Neural crest cell (in vitro differentiated cells): ENCODE measurements around the gene PKP4. TPM values are rescaled to one million over a fixed set of nuclear protein-coding genes. Genes with fewer than 3 reads are reported as not detected.
"Not testable (repeated sequence)": the region's sequence is repeated elsewhere in the genome, so short reads cannot be mapped to it uniquely, and the experiment has no call there.

ENCODE experiments used
- DNase-seq: peaks from one replicate; pipeline ENCODE4 v3.0.0; 2021; ENCODE audit warnings: low read depth, mixed read lengths, low spot score
- H3K27ac Mint-ChIP-seq: one replicate; pipeline ENCODE4 v1.8.0; 2021; ENCODE audit warnings: mild to moderate bottlenecking, mixed read lengths; ENCODE audit not compliant: unreplicated experiment
- H3K27me3 Mint-ChIP-seq: 2 replicates; pipeline ENCODE4 v1.8.0; 2021; ENCODE audit warnings: low read depth, mild to moderate bottlenecking, mixed read lengths
- H3K36me3 Mint-ChIP-seq: 2 replicates; pipeline ENCODE4 v1.8.0; 2021; ENCODE audit warnings: low read depth, mild to moderate bottlenecking, mixed read lengths
- H3K4me1 Mint-ChIP-seq: 2 replicates; pipeline ENCODE4 v1.8.0; 2021; ENCODE audit warnings: mixed read lengths
- H3K4me3 Mint-ChIP-seq: one replicate; pipeline ENCODE4 v1.8.0; 2021; ENCODE audit warnings: mild to moderate bottlenecking, mixed read lengths
- H3K9me3 Mint-ChIP-seq: 2 replicates; pipeline ENCODE4 v1.8.0; 2021; ENCODE audit warnings: mixed read lengths
- total RNA-seq: library from RNA; stranded (reverse); gene quantifications from 2 replicates; pipeline ENCODE4 v1.2.1, GENCODE V29; 2021
- TF ChIP-seq, protein P1 (sequence below): fragments of 200-600 bp; sonication (generic); conservative IDR thresholded peaks from 2 replicates; pipeline ENCODE4 v1.5.0; 2021; ENCODE audit warnings: antibody characterized with exemption, mild to moderate bottlenecking

The PKP4 gene
- total RNA-seq, 1 donor from 2014 or later = 52.7 TPM

DNA sequence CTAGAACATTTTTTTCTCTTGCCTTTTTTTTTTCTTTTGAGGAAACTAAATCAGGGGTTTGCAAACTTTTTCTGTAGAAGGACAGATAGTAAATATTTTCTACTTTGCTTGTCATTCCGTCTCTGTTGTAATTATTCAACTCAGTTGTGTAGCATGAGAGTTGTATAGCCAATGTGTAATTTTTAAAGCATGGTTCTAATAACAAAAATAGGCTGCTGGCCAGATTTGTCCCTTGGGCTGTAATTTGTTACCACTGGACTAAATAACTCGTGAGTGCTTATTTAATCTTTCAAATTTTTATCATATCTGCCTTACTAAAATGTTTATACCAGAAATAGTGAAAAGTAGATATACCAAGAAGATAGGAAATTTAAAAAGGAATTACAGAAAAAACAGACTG is 43.2 kb upstream of the PKP4 start:
- DNase-seq = no peak
- Mint-ChIP-seq H3K9me3 (peaks cover 10% of the 10 kb centered on the region), H3K36me3 (no peaks in the 10 kb centered on the region), H3K27ac (no peak overlapping the region), H3K4me1 (no peaks in the 10 kb centered on the region), H3K27me3 (no peaks in the 10 kb centered on the region), H3K4me3 (no peak overlapping the region)
- TF ChIP-seq, protein P1, sequence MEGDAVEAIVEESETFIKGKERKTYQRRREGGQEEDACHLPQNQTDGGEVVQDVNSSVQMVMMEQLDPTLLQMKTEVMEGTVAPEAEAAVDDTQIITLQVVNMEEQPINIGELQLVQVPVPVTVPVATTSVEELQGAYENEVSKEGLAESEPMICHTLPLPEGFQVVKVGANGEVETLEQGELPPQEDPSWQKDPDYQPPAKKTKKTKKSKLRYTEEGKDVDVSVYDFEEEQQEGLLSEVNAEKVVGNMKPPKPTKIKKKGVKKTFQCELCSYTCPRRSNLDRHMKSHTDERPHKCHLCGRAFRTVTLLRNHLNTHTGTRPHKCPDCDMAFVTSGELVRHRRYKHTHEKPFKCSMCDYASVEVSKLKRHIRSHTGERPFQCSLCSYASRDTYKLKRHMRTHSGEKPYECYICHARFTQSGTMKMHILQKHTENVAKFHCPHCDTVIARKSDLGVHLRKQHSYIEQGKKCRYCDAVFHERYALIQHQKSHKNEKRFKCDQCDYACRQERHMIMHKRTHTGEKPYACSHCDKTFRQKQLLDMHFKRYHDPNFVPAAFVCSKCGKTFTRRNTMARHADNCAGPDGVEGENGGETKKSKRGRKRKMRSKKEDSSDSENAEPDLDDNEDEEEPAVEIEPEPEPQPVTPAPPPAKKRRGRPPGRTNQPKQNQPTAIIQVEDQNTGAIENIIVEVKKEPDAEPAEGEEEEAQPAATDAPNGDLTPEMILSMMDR = no peak

DNA sequence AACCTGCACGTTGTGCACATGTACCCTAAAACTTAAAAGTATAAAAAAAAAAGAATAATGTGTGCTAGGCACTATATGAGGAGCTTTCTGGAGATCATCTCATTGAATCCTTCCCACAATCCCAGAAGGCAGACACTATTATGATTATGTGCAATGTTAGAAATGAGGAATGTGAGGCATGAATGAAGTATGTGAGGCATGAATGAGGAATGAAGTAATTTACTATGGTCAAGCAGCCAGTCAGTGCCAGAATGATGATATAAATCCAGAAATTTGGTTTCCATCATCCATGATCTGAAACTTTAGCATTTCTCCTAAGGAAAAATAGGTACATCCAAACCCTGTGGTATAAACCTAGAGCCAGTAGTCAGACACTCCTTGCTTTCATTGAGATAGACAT is 42.2 kb upstream of the PKP4 start:
- Mint-ChIP-seq H3K4me1 (no peaks in the 10 kb centered on the region), H3K27me3 (no peaks in the 10 kb centered on the region), H3K9me3 (peaks cover 8% of the 10 kb centered on the region), H3K27ac (no peak overlapping the region), H3K4me3 (no peak overlapping the region), H3K36me3 (no peaks in the 10 kb centered on the region)
- TF ChIP-seq, protein P1 = no peak
- DNase-seq = no peak

DNA sequence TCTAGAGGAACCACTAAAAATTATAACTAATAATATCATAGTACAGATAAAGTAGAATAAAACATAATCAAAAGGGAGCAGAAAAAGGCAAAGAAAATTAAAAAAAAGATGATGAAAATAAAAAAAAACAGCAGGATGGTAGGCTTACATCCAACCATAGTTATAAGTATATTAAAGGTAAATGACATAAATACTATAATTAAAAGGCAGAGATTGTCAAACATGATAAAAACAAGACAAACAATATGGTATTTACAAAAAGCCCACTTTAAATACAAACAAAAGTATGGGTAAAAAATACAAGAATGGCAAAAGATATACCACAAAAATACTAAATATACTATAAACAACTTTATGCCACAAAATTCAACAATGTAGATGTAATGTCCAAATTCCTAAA is 24.6 kb upstream of the PKP4 start:
- Mint-ChIP-seq H3K27ac (no peak overlapping the region), H3K4me3 (no peak overlapping the region)
- DNase-seq = no peak

DNA sequence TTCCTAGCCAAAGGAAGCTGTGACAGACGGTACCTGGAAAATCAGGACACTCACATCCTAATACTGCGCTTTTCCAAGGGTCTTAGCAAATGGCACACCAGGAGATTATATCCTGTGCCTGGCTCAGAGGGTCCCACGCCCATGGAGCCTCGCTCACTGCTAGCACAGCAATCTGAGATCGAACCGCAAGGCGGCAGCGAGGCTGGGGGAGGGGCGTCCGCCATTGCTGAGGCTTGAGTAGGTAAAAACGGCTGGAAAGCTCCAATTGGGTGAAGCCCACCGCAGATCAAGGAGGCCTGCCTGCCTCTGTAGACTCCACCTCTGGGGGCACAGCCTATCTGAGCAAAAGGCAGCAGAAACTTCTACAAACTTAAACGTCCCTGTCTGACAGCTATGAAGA is 23.0 kb upstream of the PKP4 start:
- H3K36me3 Mint-ChIP-seq, H3K27me3 Mint-ChIP-seq, H3K27ac Mint-ChIP-seq, H3K9me3 Mint-ChIP-seq, H3K4me3 Mint-ChIP-seq, H3K4me1 Mint-ChIP-seq, DNase-seq: not testable (repeated sequence)

More for the DNA sequence above, 24.6 kb upstream of the PKP4 start:
- Mint-ChIP-seq H3K4me1 (no peaks in the 10 kb centered on the region), H3K36me3 (peaks cover 8% of the 10 kb centered on the region), H3K27me3 (peaks cover 2% of the 10 kb centered on the region), H3K9me3 (peaks cover 8% of the 10 kb centered on the region)
- TF ChIP-seq, protein P1 = no peak

DNA sequence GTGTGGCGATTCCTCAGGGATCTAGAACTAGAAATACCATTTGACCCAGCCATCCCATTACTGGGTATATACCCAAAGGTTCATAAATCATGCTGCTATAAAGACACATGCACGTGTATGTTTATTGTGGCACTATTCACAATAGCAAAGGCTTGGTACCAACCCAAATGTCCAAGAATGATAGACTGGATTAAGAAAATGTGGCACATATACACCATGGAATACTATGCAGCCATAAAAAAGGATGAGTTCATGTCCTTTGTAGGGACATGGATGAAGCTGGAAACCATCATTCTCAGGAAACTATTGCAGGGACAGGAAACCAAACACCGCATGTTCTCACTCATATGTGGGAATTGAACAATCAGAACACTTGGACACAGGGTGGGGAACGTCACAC is 17.7 kb upstream of the PKP4 start:
- H3K27ac Mint-ChIP-seq, H3K36me3 Mint-ChIP-seq, H3K27me3 Mint-ChIP-seq, DNase-seq, H3K4me3 Mint-ChIP-seq, H3K4me1 Mint-ChIP-seq: not testable (repeated sequence)
- H3K9me3 Mint-ChIP-seq = peaks cover 12% of the 10 kb centered on the region

DNA sequence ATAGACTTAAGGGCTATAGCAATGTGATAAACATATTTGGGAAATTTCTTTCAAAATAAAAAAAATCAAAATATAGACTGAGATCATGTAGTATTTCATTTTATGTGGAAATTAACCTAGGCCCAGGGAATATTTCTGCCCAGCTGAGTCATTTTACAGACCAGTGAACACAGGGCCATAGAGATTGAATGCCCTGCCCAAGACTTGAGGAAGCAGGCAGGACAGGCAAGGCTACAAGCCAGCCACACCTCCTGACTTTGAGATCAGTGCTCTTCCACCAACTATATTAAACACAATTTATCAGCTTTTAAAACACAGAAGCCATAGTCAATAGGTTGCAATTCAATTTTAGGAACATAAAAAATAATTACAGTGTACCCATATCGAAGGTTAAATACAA is 13.1 kb upstream of the PKP4 start:
- Mint-ChIP-seq H3K4me1 (no peaks in the 10 kb centered on the region), H3K36me3 (no peaks in the 10 kb centered on the region), H3K27me3 (no peaks in the 10 kb centered on the region), H3K27ac (no peak overlapping the region), H3K9me3 (peaks cover 4% of the 10 kb centered on the region), H3K4me3 (no peak overlapping the region)
- TF ChIP-seq, protein P1 = no peak
- DNase-seq = no peak
